Stimulated activated CD4-positive, alpha-beta T cell treated with anti-CD3 and anti-CD28 coated beads, Interleukin-2, amount 100 ng/mL, for 24 hours (primary cell): ENCODE measurements around the gene CFTR.
"Not testable (repeated sequence)": the region's sequence is repeated elsewhere in the genome, so short reads cannot be mapped to it uniquely, and the experiment has no call there.

Experiments
- DNase-seq, 2 donors: peaks; one replicate each; pipeline ENCODE4 v3.0.0-alpha.2; 2020

Gene CFTR

DNA sequence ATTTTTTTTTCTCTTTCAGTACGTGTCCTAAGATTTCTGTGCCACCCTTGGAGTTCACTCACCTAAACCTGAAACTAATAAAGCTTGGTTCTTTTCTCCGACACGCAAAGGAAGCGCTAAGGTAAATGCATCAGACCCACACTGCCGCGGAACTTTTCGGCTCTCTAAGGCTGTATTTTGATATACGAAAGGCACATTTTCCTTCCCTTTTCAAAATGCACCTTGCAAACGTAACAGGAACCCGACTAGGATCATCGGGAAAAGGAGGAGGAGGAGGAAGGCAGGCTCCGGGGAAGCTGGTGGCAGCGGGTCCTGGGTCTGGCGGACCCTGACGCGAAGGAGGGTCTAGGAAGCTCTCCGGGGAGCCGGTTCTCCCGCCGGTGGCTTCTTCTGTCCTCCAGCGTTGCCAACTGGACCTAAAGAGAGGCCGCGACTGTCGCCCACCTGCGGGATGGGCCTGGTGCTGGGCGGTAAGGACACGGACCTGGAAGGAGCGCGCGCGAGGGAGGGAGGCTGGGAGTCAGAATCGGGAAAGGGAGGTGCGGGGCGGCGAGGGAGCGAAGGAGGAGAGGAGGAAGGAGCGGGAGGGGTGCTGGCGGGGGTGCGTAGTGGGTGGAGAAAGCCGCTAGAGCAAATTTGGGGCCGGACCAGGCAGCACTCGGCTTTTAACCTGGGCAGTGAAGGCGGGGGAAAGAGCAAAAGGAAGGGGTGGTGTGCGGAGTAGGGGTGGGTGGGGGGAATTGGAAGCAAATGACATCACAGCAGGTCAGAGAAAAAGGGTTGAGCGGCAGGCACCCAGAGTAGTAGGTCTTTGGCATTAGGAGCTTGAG, at the start of gene CFTR:
TSS of gene CFTR (plus strand) at position 801 of the 830 bp plus-strand sequence. CDS start 70 bp downstream, outside the sequence.
- DNase-seq, result no peak

DNA sequence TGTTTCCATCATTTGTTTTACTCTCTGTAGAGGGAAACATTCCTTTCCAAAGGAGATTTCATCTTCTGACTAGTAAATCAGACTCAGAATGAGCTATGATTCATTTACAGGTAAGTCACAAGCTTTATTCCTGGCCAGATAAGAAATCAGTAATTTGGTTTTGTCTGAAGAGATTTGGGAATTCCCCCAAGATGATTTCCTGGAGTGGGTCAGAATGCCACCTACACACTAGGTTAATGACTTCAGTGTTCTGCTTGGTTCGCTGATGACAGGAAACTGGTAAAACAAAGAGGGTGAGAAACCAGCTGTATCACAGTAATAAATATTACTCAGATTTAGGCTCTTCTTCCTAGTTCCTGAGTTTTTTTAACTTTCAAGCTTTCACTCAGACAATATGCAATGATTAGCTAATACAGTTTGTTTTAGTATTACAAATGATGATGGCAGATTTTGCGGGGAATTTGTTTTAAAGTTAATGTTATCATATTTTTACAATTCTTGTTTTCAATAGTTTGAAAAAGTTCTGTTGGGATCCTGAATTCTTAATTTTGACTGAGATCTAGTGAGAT, 44.3 kb upstream of the CFTR start:
- no peak for DNase-seq

DNA sequence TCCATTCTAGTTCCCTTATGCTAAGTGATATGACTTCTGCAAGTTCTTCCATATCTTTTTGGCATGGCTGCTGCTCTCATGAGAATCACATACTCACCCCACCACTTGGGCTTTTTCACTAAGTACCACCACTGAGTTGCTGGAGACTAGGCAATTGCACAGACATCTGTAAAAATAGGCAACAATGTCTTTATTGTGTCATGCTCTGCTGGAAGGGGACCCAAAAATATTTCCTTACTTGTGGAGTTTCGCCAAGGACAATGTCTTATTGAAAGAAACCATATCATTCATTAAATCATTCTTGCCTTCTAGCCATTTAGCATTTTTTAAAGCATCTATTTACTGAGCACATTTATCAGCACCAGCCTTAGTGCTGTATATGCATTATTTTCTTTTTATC, 35.2 kb upstream of the CFTR start:
- no peak for DNase-seq

DNA sequence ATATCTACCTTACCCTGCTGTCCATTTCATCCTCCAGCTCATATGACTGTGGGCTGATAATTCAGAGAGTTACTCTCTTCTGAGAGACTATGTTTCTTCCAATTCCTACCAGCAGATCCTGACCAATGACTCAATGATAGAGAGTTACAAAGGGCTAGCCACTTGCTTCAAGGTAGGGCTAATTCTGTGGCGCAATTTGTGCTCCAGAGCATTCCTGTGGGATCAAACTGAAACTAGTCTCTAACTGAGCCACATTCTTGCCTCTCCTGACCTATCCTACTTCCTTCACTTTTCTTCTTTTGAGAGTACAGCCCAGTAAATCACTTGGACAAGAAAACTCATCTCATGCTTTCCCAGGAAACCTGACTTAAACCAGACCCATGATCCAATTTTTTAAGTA, 34.6 kb upstream of the CFTR start:
- DNase-seq, result no peak

DNA sequence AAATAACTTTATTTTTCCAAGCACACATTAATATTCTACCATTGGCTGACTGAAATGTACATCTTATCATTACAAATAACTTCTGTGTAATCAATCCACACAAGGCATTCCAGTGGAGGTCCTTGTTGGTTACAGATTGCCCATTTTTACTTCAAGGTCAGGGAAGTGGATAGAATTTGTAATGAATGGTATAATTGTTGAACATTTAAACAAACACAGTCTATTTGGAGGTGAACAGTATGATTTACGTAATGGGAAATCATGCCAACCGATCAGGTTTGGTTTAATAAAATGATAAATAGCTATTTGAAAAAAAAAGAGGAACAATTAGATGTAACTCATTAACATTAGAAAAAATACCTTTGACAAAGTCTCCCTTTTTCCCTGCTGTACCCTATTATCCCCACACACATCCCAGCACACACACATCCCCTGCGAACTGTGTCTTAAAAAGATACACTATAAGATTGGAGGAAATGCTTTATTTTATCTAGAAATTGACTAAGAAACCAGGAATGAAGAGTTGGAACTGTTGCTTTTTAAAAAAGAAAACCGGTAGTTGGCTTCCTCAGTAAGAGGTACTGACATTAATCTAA, 33.5 kb upstream of the CFTR start:
- no peak for DNase-seq

DNA sequence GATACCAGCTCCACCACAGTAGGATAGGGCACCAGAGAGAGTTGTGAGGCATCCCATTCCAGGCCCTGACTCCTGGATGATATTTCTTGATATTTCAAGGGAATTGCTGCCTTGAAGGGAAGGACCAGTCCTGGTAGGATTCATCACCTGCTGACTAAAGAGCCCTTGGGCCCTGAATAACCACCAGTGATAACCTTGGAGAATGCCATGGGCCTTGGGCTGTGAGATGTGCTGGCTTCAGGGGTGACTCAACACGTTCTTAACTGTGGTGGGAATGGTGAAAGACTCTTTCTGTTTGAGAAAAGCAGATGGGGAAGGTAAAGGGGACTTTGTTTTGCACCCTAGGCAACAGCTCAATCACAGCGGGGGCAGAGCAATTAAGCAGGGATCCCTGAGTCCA, 31.2 kb upstream of the CFTR start:
- no peak for DNase-seq

DNA sequence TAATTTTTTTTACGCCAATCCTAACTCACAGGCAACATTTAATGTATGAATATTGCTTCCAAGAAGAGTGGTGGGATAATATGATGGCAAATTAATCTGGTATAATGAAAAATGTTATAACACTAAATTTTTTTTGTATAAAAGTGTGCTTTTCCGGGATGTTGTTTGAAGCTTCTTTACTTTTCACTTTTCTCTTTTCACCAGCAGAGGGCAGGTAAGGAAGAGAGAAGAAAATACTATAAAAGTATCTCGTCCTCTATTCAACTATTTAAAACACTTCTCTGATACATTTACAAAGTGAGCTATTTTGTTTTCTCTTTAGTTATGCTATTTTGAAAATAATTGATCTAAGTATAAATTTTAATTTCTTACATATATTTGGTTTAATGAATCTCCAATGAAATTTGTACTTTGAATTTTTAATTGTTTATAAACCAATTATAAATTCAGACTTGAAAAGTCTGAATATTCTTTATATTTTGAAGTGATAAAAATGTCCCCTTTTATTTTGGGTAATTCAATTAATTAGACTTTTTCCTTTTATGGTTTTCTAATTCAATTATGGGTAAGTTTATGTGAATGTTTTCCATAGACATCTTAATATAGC, 20.7 kb upstream of the CFTR start:
- no peak for DNase-seq

DNA sequence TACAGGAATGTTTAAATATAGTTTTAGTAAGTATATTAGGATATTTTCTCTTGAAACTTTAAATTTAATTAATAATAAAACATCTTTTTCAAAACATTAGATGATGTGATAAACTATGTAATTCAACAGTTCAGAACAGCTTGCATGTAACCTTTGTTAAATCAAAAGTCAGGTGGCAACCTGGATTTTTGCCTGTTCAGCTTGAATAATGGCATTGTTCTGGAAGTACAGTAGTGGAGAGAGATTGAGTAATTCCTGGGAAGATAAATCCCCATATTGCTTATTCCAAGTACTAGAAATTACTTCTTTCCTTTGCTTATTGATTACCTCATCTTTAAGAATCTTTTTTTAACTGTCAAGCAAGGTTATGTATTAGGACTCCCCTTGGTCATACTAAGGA, 20.1 kb upstream of the CFTR start:
- DNase-seq, result no peak

DNA sequence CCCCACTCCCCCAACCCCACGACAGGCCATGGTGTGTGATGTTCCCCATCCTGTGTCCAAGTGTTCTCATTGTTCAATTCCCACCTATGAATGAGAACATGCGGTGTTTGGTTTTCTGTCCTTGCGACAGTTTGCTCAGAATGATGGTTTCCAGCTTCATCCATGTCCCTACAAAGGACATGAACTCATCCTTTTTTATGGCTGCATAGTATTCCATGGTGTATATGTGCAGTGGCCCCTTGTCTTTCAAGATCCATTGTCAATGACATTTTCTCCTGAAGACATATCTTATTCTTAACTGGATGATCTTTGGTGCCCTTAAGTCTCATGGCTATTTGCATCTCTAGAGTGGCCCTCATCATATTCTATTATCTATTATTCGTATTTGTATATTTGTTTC, 19.0 kb upstream of the CFTR start:
- not testable (repeated sequence) for DNase-seq

DNA sequence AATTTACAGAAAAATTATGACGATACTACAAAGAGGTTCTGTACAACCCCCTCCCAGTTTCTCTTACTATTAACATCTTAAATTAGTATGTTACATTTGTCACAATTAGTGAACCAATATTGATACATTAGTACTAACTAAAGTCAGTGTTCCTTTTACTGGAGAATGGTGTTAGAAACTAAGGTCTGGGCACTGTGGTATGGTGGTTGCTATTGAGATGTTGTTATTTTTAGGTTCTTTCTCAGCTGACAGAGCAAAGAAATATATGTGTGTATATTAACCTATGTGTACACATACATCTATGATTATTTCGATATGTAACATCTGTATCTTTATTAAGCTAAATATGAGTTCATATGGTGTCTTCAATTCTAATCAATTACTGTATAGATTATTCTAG, 11.7 kb upstream of the CFTR start:
- DNase-seq, result no peak

DNA sequence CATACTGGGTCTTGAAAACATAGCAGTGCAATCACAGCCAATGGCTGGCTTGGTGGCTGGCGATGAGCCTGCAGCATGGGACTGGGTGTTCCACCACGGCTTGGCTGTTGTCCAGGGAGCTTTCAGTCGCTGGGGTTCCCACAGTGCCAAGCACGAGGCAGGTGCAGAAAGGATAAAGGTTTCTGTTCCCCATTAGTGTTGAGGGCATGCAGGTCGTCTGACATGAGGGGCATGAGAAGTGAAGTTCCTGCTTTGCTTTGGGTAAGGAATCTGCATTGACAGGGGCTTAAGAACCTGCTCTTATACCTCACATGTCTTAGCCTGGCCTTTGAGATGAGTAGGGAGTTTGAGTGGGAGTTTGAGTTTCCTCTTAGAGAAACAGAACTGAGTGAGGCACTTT, 9.0 kb upstream of the CFTR start:
- no peak for DNase-seq

DNA sequence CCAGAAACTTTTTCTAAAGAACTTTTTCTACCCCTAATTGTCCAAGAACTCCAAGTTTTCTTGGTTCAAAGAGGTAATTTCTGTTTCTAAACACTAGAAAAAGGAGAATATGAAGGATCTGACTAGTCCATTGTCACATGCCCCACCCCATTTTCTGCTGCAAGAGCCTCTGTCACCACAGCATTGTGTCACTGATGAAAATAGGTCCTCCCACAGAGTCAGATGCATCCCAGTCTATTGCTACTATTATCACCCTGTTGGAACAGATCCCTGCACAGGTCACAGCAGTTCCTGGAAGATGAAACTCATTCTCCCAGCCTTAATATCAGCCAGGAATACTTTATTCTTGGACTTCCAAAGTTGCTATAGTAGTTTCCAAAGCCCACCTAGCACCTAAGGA, 7.5 kb upstream of the CFTR start:
- no peak for DNase-seq

DNA sequence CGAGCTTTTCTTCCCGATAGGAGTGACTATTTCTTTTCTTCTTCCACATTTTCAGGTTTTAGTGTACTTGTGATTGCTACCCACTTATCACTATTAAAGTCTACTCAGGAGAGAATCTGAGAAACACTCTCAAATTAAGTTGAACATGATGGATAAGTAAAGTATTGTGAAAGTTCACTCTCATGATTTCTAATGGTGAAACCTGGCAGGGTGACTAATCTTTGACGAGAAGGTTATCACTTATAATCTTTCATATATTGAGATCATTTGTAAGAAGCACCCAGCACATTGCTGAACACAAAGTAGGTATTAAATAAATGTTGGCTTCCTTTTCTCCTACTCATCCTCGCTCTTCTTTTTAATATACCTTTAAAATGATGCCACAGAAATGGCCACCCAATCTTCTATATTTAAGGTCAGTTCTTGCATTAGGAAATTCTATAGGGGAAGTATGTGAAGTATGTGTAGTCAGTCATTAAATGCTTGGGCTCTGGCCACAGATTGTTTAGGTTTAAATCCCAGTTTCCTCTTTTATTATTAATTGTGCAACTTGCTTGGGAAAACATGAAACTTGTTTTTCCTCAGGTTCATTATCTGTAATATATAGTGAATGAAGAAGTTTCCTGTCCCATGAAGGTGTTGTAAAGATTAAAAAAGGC, 3.1 kb upstream of the CFTR start:
- DNase-seq, result no peak

DNA sequence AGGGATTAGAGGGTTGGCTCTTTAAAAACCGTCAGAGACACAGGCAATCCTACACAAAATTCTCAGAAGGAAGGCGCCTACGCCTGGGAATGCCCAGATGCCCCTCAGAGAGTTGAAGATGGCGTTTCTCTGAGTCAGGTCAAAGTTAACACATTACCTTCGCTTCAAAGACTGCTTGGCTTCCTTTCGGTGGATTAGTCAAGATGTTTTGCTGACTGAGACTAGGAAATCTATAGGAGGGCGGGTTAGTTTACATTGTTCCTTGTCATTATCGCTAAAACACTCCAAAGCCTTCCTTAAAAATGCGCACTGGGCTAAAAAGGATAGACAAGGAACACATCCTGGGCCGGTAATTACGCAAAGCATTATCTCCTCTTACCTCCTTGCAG, 995 bp upstream of the CFTR start:
- DNase-seq, result no peak

DNA sequence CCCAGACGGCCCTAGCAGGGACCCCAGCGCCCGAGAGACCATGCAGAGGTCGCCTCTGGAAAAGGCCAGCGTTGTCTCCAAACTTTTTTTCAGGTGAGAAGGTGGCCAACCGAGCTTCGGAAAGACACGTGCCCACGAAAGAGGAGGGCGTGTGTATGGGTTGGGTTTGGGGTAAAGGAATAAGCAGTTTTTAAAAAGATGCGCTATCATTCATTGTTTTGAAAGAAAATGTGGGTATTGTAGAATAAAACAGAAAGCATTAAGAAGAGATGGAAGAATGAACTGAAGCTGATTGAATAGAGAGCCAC, 184 bp downstream of the CFTR start:
- no peak for DNase-seq

DNA sequence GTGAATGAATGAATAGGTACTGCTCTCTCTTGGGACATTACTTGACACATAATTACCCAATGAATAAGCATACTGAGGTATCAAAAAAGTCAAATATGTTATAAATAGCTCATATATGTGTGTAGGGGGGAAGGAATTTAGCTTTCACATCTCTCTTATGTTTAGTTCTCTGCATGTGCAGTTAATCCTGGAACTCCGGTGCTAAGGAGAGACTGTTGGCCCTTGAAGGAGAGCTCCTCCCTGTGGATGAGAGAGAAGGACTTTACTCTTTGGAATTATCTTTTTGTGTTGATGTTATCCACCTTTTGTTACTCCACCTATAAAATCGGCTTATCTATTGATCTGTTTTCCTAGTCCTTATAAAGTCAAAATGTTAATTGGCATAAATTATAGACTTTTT, 1.2 kb downstream of the CFTR start:
- no peak for DNase-seq

DNA sequence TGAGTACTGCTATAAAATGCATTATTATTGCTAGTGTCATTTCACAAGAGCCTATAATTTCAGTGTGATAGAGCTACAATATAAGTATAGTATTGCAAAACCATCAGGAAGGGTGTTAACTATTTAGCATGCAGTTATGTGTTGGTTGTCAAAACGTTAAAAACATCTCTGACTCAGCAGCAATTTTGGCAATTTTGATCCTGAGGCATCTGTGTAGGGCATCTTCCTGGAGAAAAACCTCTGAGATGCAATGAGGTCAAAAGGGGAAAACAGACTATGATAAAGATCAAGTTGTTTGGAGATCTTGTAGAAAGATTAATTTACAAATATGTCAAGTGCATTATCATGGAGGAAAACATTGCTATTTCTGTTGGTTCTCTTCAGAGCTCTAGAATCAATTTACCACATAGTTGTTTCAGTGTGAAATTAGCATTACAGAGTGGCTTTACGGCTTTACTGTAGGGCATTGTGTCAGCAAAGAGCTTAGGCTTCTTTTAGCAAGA, 5.3 kb downstream of the CFTR start:
- no peak for DNase-seq

DNA sequence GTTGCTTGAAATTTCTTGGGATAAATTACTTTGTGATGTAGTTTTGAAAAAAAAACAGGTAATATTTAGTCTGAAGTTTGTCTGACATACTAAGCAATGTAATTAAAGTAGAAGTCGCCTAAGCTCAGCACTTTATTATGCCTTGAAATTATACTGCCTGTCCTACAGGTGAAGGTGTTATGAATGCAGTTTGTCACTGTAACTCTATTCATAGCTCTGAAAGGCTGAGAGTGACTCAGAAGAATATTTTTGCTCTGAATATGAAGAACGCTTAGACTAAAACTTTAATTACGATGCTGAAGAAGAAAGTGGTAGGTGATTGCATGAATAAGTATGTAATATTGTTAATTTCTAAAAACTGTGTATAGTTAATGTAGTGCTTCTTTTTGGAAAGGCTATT, 9.2 kb downstream of the CFTR start:
- DNase-seq, result no peak

DNA sequence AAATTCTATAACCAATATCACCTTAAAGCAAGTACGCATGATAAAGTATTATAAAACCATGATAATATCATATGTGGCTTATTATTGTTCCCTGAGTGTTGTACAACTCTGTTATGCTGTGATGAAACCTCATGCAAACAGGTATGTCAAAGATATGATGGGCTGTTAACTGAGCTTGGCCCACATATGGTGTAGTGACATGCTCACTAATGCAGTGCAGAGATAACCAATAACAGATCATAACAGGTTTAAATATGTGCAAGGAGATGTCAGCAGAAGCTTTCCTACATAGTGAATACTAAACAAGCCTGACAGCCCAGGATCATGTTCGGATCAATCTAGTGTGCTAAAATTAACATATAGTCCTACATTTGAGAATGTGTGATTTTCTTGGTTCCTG, 9.6 kb downstream of the CFTR start:
- DNase-seq, result no peak

DNA sequence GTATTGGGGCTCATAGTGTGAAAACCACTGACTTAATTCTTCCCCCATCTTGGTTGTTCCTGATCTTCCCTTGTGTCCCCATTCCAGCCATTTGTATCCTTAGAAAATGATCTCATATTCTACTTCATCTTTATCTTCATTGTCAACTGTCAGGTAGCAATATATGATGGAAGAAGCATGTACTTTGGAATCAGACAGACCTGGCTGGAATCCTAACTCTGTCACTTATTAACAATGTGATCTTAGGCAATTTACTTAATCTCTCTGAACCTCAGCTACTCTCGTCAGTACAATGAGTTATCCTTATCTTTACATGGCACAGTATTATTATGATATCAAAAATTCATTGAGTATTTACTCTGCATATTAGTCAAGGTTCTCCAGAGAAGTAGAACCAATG, 10.1 kb downstream of the CFTR start:
- no peak for DNase-seq

DNA sequence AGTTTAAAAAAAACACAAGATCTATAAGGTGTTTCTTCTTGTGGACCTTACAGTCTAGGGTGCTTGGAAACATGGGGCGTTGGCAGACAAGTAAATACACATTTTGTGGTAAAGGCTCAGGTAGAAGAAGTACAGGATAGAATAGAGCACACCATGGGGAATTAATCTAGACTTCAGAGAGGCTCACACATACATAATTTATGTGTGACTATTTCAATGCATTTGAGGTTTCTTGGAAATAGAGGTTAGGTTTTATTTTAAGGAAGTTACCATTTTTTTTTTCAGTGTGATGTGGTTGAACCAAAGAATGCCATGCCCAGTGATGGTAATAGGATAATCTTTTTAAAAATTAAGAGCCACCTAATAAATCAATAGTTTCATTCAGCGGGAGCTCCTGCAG, 12.8 kb downstream of the CFTR start:
- no peak for DNase-seq

DNA sequence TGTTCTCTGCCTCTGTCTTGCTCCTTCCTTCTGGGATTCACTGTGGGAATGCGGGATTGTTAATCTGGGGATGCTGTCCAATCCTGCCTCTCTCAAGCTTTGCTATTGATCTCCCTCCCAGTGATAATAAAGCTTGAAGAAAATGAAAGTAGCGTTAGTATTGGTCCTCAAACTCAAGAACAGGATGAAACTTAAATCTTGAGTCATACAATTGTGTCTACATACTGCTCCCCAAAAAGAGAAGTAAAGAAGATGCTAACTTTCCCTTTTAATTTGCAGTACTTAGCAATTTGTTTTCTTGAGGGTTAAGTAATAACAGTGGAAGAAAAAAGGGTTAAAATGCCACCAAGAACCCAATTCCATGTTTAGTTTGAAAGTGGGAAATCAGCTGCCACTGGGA, 13.6 kb downstream of the CFTR start:
- DNase-seq, result no peak

DNA sequence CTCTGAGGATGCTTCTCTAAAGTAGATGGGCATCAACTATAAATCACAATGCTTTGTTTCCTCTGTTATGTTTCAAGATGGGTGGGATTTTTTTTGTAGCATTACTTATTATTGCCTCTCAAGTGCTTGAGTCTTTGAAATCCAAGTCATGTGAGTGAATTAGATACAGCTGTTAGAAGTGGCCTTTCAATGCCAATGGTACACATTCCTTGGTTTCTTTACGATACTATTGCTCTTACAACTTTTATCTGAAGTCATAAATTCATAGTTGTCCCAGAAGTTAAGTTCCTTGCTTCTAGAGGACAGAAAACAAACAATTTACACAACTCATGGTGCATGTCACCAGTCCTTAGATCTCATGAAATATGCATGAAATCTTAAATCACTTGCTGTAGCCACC, 15.5 kb downstream of the CFTR start:
- DNase-seq, result no peak

DNA sequence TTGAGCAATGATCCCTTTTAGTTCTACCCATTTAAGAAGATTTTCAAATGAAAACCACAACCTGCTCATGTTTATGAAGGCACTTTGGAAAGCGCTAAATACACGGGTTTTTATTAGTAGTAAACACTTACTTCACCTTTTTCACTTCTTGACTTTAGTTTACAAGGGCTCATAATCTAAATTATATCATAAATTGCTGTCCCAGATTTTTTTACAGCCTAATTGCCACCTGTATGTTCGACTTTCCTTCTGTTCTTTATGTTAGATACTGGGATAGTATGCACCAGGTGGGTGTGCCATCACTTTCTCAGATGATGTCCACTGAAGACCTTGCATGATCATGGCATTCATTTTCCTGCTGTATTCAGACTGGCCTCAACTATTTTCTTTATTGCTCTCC, 22.5 kb downstream of the CFTR start:
- no peak for DNase-seq
